Calu3 (cell line): Measurements from ENCODE around the gene PLCD1. TPM values are rescaled to one million over a fixed set of nuclear protein-coding genes. Genes with fewer than 3 reads are reported as not detected.

Source experiments
- BruUV-seq: library from RNA; stranded (reverse); fragments of 400-500 nt; replicated peaks from 2 replicates; lab custom pipeline; 2021; lab: Mats Ljungman, UMichigan
- CTCF ChIA-PET: fragments of 300-600 bp; sonication (Branson Sonifier 250); formaldehyde crosslinking; loops from one replicate; lab custom pipeline; 2022; ENCODE audit warnings: antibody characterized with exemption; lab: Charles Lee
- DNase-seq: peaks from one replicate; pipeline ENCODE4 v3.0.0; 2022
- H3K27ac Mint-ChIP-seq: one replicate; pipeline ENCODE4 v1.8.0; 2022; ENCODE audit warnings: mixed read lengths; ENCODE audit not compliant: unreplicated experiment
- H3K27me3 Mint-ChIP-seq: one replicate; pipeline ENCODE4 v1.8.0; 2022; ENCODE audit warnings: mixed read lengths; ENCODE audit not compliant: unreplicated experiment
- H3K36me3 Mint-ChIP-seq: one replicate; pipeline ENCODE4 v1.8.0; 2022; ENCODE audit warnings: mild to moderate bottlenecking, moderate library complexity, mixed read lengths; ENCODE audit not compliant: insufficient read depth, unreplicated experiment
- H3K4me1 Mint-ChIP-seq: one replicate; pipeline ENCODE4 v1.8.0; 2022; ENCODE audit warnings: mild to moderate bottlenecking, low read depth, mixed read lengths; ENCODE audit not compliant: unreplicated experiment
- H3K4me3 Mint-ChIP-seq: one replicate; pipeline ENCODE4 v1.8.0; 2022; ENCODE audit warnings: mild to moderate bottlenecking, low read depth, moderate library complexity, mixed read lengths; ENCODE audit not compliant: unreplicated experiment
- H3K9me3 Mint-ChIP-seq: one replicate; pipeline ENCODE4 v1.8.0; 2022; ENCODE audit warnings: low read depth, mixed read lengths; ENCODE audit not compliant: unreplicated experiment
- intact Hi-C: fragments of 100-400 bp; cut with micrococcal nuclease; formaldehyde crosslinking; loops from one replicate; pipeline ENCODE4 v1.10.0; 2022; ENCODE audit not compliant: unreplicated experiment
- total RNA-seq: library from RNA; stranded (reverse); gene quantifications from 2 replicates; pipeline ENCODE4 v1.2.3, GENCODE V29; 2022
- TF ChIP-seq, protein P1 (sequence below): fragments of 200-600 bp; IDR thresholded peaks from one replicate; pipeline ENCODE4 v1.8.0; 2022; ENCODE audit warnings: antibody characterized with exemption; ENCODE audit not compliant: unreplicated experiment

Gene PLCD1
- total RNA-seq, 1 experiment from 2014 or later: 9.8 TPM

- Mint-ChIP-seq H3K9me3 (no peaks in the 10 kb centered on the region), H3K27me3 (no peaks in the 10 kb centered on the region), H3K27ac (no peak overlapping the region), H3K4me3 (no peak overlapping the region), H3K4me1 (peaks cover 53% of the 10 kb centered on the region), H3K36me3 (peaks cover 34% of the 10 kb centered on the region)
- TF ChIP-seq, protein P1, sequence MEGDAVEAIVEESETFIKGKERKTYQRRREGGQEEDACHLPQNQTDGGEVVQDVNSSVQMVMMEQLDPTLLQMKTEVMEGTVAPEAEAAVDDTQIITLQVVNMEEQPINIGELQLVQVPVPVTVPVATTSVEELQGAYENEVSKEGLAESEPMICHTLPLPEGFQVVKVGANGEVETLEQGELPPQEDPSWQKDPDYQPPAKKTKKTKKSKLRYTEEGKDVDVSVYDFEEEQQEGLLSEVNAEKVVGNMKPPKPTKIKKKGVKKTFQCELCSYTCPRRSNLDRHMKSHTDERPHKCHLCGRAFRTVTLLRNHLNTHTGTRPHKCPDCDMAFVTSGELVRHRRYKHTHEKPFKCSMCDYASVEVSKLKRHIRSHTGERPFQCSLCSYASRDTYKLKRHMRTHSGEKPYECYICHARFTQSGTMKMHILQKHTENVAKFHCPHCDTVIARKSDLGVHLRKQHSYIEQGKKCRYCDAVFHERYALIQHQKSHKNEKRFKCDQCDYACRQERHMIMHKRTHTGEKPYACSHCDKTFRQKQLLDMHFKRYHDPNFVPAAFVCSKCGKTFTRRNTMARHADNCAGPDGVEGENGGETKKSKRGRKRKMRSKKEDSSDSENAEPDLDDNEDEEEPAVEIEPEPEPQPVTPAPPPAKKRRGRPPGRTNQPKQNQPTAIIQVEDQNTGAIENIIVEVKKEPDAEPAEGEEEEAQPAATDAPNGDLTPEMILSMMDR: no peak
- CTCF ChIA-PET: interaction anchor here (1.9 kb wide), 1 partner anchor 12 kb away, joined by 6 read pairs; no protein-coding TSS in a partner anchor
- intact Hi-C loops: no loop called here
- peak; percentile 90 for DNase-seq
- TSS peak; percentile 42 for BruUV-seq
Observed at GRCh38 chr3:37986479-37987314, 42.7 kb downstream of the PLCD1 start.

- intact Hi-C loops: no loop called here
- CTCF ChIA-PET: interaction anchor here (0.6 to 1.9 kb wide), 2 partner anchors 11 to 49 kb away, joined by 4 to 6 read pairs; no protein-coding TSS in a partner anchor
- peak overlapping the region; percentile 11 for H3K27ac Mint-ChIP-seq
- H3K9me3 Mint-ChIP-seq: no peaks in the 10 kb centered on the region
- TF ChIP-seq, protein P1: no peak
- BruUV-seq: no TSS peak
- H3K4me3 Mint-ChIP-seq: no peak overlapping the region
- no peak for DNase-seq
- no peaks in the 10 kb centered on the region for H3K27me3 Mint-ChIP-seq
- H3K4me1 Mint-ChIP-seq: peaks cover 52% of the 10 kb centered on the region
- H3K36me3 Mint-ChIP-seq: peaks cover 30% of the 10 kb centered on the region
Observed at GRCh38 chr3:37985637-37986320, 43.7 kb downstream of the PLCD1 start.

- intact Hi-C loops: no loop called here
- DNase-seq: no peak
- Mint-ChIP-seq H3K36me3 (peaks cover 21% of the 10 kb centered on the region), H3K4me1 (peaks cover 42% of the 10 kb centered on the region), H3K4me3 (no peak overlapping the region), H3K9me3 (no peaks in the 10 kb centered on the region), H3K27me3 (no peaks in the 10 kb centered on the region), H3K27ac (no peak overlapping the region)
- TF ChIP-seq, protein P1: no peak
- no TSS peak for BruUV-seq
- CTCF ChIA-PET: interaction anchor here (1.2 kb wide), 1 partner anchor 10 kb away, joined by 3 read pairs; no protein-coding TSS in a partner anchor
Observed at GRCh38 chr3:37984596-37984995, 44.8 kb downstream of the PLCD1 start.

GRCh38 chr3:37984051-37984450 lies 45.4 kb downstream of the PLCD1 start:
- peaks cover 18% of the 10 kb centered on the region for H3K36me3 Mint-ChIP-seq
- BruUV-seq: no TSS peak
- CTCF ChIA-PET: interaction anchor here (0.6 to 1.2 kb wide), 2 partner anchors 9 to 135 kb away, joined by 3 to 4 read pairs; no protein-coding TSS in a partner anchor
- H3K4me3 Mint-ChIP-seq: no peak overlapping the region
- intact Hi-C loops: no loop called here
- H3K9me3 Mint-ChIP-seq: no peaks in the 10 kb centered on the region
- no peaks in the 10 kb centered on the region for H3K27me3 Mint-ChIP-seq
- H3K4me1 Mint-ChIP-seq: peaks cover 36% of the 10 kb centered on the region
- TF ChIP-seq, protein P1: no peak
- no peak overlapping the region for H3K27ac Mint-ChIP-seq
- DNase-seq: no peak
